Muscle of back (tissue), 13 donors: Measurements from ENCODE around the gene RASSF7. TPM values are rescaled to one million over a fixed set of nuclear protein-coding genes. Genes with fewer than 3 reads are reported as not detected.
"Not testable (repeated sequence)": the region's sequence is repeated elsewhere in the genome, so short reads cannot be mapped to it uniquely, and the experiment has no call there.

Source experiments
- DNase-seq, 3 donors: peaks; one replicate each; pipeline versions ENCODE4 v3.0.0 to v3.0.0-alpha.2; 2013
- long read RNA-seq, 9 donors: transcript quantifications; one replicate each; lab custom pipeline, GENCODE V29; 2026
- polyA plus RNA-seq, 10 donors: library from polyadenylated mRNA; unstranded; fragments of 120-200 nt; gene quantifications; one replicate each; pipeline ENCODE4 v1.2.1, GENCODE V29; 2013; ENCODE audit not compliant: insufficient read length in 10 of 10

RASSF7 gene
- polyA plus RNA-seq, result 1 to 10 TPM; 1.1 to 3.7 (median 2.2) TPM
- long read RNA-seq, donor 1, result 0 reads
- long read RNA-seq, donor 2, result 0 reads
- long read RNA-seq, donor 3, result 0 reads
- long read RNA-seq, donor 4, partial matches to known transcripts, result 0 of 3 reads
- long read RNA-seq, donor 4, other reads (novel, unspliced or antisense), result 0 of 3 reads
- long read RNA-seq, donor 5, partial matches to known transcripts, result 0 of 1 reads
- long read RNA-seq, donor 5, other reads (novel, unspliced or antisense), result 0 of 1 reads
- long read RNA-seq, donor 6, result 0 reads
- long read RNA-seq, donor 7, result 0 reads
- long read RNA-seq, donor 8, result 0 reads
- long read RNA-seq, donor 9, partial matches to known transcripts, result 0 of 1 reads
- long read RNA-seq, donor 9, other reads (novel, unspliced or antisense), result 0 of 1 reads

GRCh38 chr11:560305-561147, at the start of gene RASSF7, which contains the start of gene LMNTD2:
Gene RASSF7, plus strand, starts transcription at chr11:560970. Its CDS starts 799 bp downstream, at chr11:561769.
Gene LMNTD2, minus strand, starts transcription at chr11:560738. Its CDS starts 22 bp downstream, at chr11:560716.
- DNase-seq, result peak; percentile 77 to 88 (median 85)

DNA sequence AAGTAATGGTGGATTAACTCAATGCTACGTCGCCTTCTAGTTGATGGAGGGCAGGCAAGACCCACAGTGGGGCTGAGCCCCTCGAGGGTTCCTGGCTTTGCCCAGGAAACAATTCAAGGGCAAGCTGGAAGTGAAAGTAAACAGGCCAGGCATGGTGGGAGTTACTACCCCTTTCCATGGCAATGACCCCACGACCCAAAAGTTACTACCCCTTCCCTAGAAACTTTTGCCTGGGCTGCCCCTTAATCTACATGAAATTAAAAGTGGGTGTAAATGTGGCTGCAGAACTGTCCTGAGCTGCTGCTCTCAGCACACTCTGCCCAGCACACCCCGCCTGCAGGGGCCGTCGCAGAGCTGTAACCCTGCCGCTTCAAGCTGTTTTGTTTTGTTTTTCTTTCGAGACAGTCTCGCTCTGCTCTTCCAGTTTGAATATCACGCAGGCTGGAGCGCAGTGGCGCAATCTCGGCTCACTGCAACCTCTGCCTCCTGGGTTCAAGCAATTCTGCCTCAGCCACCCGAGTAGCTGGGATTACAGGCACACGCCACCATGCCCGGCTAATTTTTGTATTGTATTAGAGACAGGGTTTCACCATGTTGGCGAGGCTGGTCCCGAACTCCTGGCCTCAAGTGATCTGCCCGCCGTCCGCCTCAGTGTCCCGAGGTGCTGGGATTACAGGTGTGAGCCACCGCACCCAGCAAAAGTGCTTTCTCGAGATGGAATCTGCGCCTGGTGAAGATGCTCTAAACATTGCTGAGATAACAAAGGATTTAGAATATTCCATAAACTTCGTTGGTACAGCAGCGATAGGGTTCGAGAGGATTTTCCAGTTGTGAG, 47.8 kb upstream of the RASSF7 start:
- no peak for DNase-seq

DNA sequence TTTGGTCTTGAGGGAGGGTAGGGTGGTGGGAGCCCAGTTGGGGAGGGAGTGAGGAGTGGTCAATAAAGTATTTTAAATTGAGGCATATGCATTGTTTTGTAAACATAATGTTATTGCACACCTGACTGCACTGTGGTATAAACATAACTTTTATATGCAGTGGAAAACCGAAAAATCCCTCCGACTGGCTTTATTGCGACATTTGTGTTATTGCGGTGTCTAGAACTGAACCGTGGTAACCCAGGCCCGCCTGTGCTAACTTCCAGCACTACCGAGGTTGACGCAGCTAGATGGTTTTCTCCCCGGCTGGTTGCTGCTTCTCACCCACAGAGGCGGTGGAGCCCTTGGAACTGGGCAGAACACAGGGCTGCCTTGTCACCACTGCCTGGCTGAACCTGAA, 46.2 kb upstream of the RASSF7 start:
- DNase-seq, result no peak

GRCh38 chr11:515131-515530, 45.6 kb upstream of the RASSF7 start:
- no peak for DNase-seq

DNA sequence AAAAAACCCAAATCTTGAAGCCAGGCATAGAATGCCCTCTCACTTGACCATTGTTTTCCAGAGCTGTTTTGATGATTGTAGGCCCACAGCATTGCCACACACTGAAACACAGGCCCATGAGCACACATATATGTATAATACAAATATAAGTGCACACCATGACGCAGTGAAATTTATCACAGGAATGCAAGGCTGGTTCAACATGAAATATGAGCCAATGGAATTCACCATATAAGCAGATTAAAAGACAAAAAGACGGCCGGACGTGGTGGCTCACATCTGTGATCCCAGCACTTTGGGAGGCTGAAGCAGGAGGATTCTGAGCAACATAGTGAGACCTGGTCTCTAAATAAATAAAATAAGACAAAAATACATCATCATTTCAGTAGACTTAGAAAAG, 44.4 kb upstream of the RASSF7 start:
- DNase-seq, result peak in 1 of 3 donors; percentile 7

DNA sequence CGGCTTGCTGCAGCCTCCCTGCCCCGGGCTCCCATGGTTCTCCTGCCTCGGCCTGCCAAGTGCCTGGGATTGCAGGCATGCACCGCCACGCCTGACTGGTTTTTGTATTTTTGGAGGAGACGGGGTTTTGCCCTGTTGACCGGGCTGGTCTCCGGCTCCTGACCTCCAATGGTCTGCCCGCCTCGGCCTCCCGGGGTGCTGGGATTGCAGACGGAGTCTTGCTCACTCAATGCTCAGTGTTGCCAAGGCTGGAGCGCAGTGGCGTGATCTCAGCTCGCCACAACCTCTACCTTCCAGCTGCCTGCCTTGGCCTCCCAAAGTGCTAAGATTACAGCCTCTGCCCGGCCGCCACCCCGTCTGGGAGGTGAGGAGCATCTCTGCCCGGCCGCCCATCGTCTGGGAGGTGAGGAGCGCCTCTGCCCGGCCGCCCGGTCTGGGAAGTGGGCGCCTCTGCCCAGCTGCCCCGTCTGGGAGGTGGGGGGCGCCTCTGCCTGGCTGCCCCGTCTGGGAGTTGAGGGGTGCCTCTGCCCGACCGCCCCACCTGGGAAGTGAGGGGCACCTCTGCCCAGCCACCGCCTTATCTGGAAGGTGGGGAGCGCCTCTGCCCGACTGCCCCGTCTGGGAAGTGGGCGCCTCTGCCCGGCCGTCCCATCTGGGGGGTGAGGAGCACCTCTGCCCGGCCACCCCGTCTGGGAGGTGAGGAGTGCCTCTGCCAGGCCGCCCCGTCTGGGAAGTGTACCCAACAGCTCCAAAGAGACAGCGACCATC, 43.7 kb upstream of the RASSF7 start:
- DNase-seq, result not testable (repeated sequence)

DNA sequence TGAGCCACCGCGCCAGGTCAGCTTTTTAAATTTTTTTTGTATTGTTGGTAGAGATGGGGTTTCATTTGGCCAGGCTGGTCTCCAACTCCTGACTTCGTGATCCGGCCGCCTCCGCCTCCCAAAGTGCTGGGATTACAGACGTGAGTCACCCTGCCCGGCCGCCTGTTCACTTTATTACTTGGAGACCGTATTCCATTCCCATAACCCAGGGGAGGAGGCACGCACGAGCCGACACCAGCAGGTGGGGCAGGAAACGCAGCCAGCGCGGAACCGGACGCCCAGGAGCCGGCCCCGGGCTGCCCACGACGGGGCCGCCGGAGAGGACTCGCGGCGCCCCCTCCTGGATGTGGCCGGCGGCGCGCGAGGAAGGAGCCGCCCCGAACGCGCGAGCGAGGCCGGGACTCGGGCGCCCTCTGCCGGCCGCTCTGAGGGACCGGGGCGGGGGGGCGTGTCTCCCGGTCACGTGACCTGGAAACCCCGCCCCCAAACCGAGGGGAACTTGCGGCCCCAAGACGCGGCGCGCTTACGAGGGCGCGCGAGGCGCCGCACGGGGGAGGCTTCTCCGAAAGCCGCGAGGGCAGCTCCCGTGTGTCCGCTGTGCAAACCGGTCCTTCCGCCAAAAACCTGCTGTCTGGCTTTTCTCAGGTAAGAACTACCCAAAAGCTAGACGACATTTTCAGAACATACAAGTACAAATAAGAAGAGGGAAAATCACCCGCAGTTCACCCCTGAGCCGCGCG, 42.1 kb upstream of the RASSF7 start:
- peak; percentile 88 to 93 (median 88) for DNase-seq

- no peak for DNase-seq
Observed at GRCh38 chr11:520428-521176, 40.2 kb upstream of the RASSF7 start.

DNA sequence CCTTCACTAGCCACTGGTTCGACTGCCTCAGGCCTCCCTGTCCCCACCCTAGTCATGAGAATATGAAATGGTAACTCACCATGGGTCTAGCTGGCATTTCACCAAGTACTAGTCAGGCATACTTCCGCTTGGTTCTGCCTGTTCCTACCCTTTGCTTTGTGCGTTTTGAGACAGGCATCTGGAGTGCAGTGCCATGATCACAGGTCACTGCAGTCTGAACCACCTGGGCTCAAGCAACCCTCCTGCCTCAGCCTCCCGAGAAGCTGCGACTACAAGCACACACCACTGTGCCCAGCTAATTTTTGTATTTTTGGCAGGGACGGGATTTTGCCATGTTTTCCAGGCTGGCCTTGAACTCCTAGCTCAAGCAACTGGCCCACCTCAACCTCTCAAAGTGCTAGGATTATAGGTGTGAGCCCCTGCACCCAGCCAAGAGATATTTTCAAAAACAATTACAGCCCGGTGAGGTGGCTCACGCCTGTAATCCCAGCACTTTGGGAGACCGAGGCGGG, 39.5 kb upstream of the RASSF7 start:
- no peak for DNase-seq

DNA sequence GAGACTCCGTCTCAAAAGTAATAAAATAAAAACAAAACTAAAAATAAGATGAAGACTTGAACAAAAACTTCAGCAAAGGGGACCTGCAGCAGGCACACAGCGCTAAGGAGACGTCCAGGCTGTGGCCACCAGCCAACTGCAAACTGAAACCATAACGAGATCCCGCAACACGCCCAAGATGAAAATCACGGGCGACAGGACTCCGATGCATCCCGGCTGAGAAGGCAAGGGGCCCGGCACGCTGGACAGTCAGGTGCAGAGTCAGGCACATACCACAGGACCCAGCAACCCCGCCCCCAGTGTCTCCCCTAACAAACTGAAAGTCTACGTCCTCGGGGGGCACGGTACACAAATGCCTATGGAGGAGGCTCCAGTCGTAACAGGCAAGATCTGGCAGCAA, 34.6 kb upstream of the RASSF7 start:
- no peak for DNase-seq

DNA sequence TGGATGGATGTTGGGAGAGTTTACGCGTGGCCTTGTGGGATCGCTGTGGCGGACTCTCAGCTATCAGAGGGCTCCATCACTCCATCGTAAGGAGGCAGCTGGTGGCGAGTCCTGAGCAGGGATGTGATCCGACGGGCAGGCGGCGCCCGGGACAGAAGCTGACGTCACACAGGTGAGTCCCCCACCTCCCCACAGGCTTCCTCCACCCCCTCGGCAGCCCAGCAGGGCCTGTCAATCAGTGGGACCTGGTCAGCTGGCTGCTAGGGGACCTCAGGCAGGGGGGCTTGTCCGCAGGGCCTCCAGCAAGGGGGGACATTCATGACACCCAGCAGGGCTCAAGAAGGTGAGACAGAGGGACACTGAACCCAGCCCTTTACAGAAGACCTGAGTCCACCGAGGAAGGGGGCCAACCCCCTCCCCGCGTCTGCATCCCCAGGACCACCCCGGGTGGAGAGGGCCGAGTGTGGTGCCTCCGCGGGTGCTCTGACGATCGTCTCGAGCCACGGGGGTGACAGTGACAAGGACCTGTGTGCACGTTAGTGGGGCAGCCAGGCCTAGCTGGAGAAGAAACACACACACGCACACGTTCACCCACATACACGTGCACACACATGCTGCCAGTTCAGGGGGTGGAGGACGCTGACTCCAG, 32.5 kb upstream of the RASSF7 start:
- DNase-seq, result no peak

DNA sequence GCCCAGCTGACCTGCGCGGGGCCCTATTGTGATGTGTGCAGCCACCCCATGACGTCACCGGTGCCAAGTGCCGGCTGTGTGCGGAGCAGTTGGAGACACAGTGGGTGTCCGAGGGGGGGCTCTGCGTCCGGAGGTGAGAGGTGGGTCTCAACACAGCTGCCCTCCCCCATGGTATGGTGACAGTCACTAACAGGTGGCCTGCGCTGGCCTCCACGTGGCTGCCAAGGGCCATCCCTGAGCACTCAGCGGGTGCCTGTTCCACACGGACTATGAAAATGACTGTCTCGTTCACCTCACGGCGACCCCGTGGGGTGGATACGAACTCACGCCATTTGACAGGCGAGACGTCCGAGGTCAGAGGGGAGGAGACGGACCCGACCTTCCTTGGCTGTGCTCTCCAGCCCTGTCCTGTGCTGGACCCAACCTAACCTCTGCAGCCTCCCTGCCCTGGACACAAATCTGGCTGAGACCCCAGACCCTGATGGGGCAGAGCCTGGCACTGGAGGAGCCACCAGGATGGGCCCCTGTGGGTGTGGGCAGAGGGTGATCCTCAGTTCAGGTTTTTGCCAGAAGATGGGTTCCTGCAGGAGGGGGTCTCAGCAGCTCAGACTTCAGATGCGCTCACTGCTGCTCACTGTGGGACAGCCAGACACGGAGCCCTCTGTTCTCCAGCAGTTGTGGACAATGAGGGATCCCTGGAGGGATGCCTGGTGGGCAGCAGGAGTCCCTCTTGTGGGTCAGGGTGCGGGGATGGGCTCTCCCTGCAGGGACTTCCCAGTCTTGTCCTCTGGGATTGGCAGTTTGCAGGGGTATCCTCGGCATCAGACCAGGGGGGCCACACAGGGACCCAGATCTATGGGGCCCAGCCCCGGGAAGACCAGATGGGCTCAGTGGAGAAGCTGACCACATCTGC, 31.7 kb upstream of the RASSF7 start:
- DNase-seq, result peak in 1 of 3 donors; percentile 57

- DNase-seq, result no peak
Observed at GRCh38 chr11:529728-530411, 30.9 kb upstream of the RASSF7 start.

- DNase-seq, result no peak
Observed at GRCh38 chr11:530960-531831, 29.6 kb upstream of the RASSF7 start.

GRCh38 chr11:531919-532526, 28.7 kb upstream of the RASSF7 start:
- no peak for DNase-seq
